CD4-positive, alpha-beta T cell treated with Interleukin-17A for 4 hours (primary cell): ENCODE results near the gene SALL3.

ENCODE experiments used
- DNase-seq: peaks from one replicate; pipeline ENCODE4 v3.0.0-alpha.2; 2020; ENCODE audit warnings: mixed read lengths

The SALL3 gene

GRCh38 chr18:79008356-79008940 is 28.8 kb downstream of the SALL3 start:
- DNase-seq: no peak

GRCh38 chr18:79010802-79011201 is 31.2 kb downstream of the SALL3 start:
- DNase-seq: no peak

GRCh38 chr18:79011300-79011870 is 31.8 kb downstream of the SALL3 start:
- no peak for DNase-seq

- no peak for DNase-seq
Measured at GRCh38 chr18:79013869-79014268, 34.3 kb downstream of the SALL3 start.

GRCh38 chr18:79018911-79019310 is 39.3 kb downstream of the SALL3 start:
- no peak for DNase-seq

GRCh38 chr18:79019881-79020280 is 40.3 kb downstream of the SALL3 start:
- DNase-seq: no peak

GRCh38 chr18:79022603-79023002 is 43.0 kb downstream of the SALL3 start:
- DNase-seq: no peak

GRCh38 chr18:79026491-79026890 is 46.9 kb downstream of the SALL3 start:
- DNase-seq: no peak

- no peak for DNase-seq
Measured at GRCh38 chr18:79030680-79031079, 51.1 kb downstream of the SALL3 start.

GRCh38 chr18:79042276-79042675 is 62.7 kb downstream of the SALL3 start:
- DNase-seq: no peak

GRCh38 chr18:79043288-79043687 is 63.7 kb downstream of the SALL3 start:
- DNase-seq: no peak

GRCh38 chr18:79046522-79046921 is 66.9 kb downstream of the SALL3 start:
- no peak for DNase-seq

- DNase-seq: no peak
Measured at GRCh38 chr18:79047556-79048244, 68.1 kb downstream of the SALL3 start.

- no peak for DNase-seq
Measured at GRCh38 chr18:79048245-79048632, 68.6 kb downstream of the SALL3 start.

- DNase-seq: no peak
Measured at GRCh38 chr18:79049506-79049905, 69.9 kb downstream of the SALL3 start.
